Gastrocnemius medialis (tissue), 4 donors: ENCODE measurements around the gene KIAA0319L.

Experiments
- CTCF ChIP-seq, 5 experiments: fragments of 450-650 bp in 3 of 5; fragments of 200-600 bp in 2 of 5; sonication (generic) in 2 of 5; IDR thresholded peaks in 4 of 5; conservative IDR thresholded peaks in 1 of 5; 1 replicate in 4 of 5; 2 replicates in 1 of 5; pipeline ENCODE4 v1.5.1; 2016 to 2019; ENCODE audit warnings: antibody characterized with exemption in 5 of 5, mild to moderate bottlenecking in 3 of 5, moderate library complexity in 3 of 5
- POLR2A ChIP-seq, 2 donors: fragments of 450-650 bp; IDR thresholded peaks; one replicate each; pipeline ENCODE4 v1.6.1; 2017; ENCODE audit warnings: antibody characterized with exemption in 2 of 2, mild to moderate bottlenecking in 2 of 2, moderate library complexity in 2 of 2

GRCh38 chr1:35575416-35575958, 18.3 kb upstream of the KIAA0319L start:
- TF ChIP-seq POLR2A (IDR thresholded peaks at IDR 0.05), result no peak
- no peak for TF ChIP-seq CTCF (IDR thresholded peaks at IDR 0.05 in 4 of 5, conservative IDR thresholded peaks at IDR 0.05 in 1 of 5)
